ENCODE measurements around the gene CD300LD. TPM values are rescaled to one million over a fixed set of nuclear protein-coding genes. Genes with fewer than 3 reads are reported as not detected.
A peak's percentile ranks its signal among the peaks of the same experiment; 100 is the strongest.

Gene CD300LD
- total and polyA plus RNA-seq, 12 donors = not detected

DNA sequence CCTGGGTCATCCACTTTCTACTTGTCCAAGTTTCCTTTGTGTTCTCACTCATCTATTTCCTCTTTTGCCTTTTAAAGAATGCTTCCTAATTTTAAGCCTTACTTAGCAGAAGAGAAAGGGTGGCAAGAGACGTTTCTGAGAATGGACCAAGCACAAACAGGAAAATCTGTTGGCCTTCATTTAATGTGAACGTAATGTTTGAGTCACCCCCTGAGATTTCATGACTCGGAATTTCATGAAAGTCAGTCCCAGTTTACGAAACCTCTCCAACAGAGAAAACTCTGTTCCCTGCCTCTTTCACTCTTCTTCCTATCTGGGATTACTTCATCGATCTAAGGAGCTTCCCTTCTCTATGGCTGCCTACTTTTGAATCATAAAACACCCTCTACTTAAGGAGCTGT is 31.6 kb upstream of the CD300LD start, which contains the start of gene CD300E:
Gene CD300E, minus strand, starts transcription at position 46 of the 401 bp plus-strand sequence. CDS start 117 bp downstream, outside the sequence.
- no peaks in the 10 kb centered on the region for H3K36me3 ChIP-seq (replicated peaks in 1 of 2)
- no peaks in the 10 kb centered on the region for H3K4me1 ChIP-seq (replicated peaks in 1 of 2)
- H3K9me3 ChIP-seq (replicated peaks in 1 of 3) = no peaks in the 10 kb centered on the region
- intact Hi-C loops (cut with DNase I) = no loop called here
- no peak for DNase-seq
- no peak within 1 kb of the TSS for H3K4me3 ChIP-seq
- TF ChIP-seq, protein P1, sequence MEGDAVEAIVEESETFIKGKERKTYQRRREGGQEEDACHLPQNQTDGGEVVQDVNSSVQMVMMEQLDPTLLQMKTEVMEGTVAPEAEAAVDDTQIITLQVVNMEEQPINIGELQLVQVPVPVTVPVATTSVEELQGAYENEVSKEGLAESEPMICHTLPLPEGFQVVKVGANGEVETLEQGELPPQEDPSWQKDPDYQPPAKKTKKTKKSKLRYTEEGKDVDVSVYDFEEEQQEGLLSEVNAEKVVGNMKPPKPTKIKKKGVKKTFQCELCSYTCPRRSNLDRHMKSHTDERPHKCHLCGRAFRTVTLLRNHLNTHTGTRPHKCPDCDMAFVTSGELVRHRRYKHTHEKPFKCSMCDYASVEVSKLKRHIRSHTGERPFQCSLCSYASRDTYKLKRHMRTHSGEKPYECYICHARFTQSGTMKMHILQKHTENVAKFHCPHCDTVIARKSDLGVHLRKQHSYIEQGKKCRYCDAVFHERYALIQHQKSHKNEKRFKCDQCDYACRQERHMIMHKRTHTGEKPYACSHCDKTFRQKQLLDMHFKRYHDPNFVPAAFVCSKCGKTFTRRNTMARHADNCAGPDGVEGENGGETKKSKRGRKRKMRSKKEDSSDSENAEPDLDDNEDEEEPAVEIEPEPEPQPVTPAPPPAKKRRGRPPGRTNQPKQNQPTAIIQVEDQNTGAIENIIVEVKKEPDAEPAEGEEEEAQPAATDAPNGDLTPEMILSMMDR (IDR thresholded peaks at IDR 0.05) = no peak
- no peak for TF ChIP-seq POLR2A (IDR thresholded peaks at IDR 0.05)
- H3K27ac ChIP-seq = peak within 1 kb of the TSS in 1 of 5 donors; percentile 63
- 43 to 57% (median 53%) methylated on average over 5 of the region's 5 CpGs for WGBS, 4 donors
- H3K27me3 ChIP-seq = no peaks in the 10 kb centered on the region

DNA sequence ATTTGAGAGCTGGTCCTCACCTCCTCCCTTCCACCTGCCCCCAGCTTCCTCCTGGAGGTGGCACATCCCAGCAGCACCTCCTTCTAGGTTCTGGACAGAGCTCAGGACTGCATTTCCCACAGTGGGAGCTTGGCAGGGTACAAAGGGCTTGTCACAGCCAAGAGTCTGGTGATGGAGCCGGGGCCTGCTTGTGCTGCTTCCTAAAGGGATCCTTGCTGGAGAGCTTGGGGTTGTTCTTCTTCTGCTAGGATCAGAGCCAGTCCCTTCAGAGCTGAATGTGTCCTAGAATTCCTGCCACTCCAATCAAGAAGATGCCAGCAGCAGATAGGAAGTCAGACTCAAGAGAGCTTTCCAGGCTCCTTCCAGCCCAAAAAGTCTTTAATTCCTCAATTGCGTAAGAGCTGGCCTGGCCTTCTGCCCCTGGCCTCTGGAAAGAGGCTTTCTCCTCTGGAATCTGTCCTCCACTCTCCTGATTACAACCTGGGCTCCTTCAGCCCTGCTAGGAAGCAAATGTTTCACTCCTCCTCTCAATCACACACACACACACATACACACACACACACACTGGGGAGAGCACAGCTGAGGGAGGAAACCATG is 27.1 kb upstream of the CD300LD start:
- 57 to 79% (median 69%) methylated on average over 1 to 2 of the region's 2 CpGs for WGBS, 4 donors
- Histone ChIP-seq H3K27me3 (no peaks in the 10 kb centered on the region), H3K27ac (no peak overlapping the region), H3K4me3 (no peak overlapping the region), H3K4me1 (replicated peaks in 1 of 2) (no peaks in the 10 kb centered on the region), H3K9me3 (replicated peaks in 1 of 3) (no peaks in the 10 kb centered on the region), H3K36me3 (replicated peaks in 1 of 2) (no peaks in the 10 kb centered on the region)
- no peak for DNase-seq
- intact Hi-C loops (cut with DNase I) = no loop called here
- TF ChIP-seq, protein P1 (IDR thresholded peaks at IDR 0.05) = no peak
- no peak for TF ChIP-seq POLR2A (IDR thresholded peaks at IDR 0.05)

DNA sequence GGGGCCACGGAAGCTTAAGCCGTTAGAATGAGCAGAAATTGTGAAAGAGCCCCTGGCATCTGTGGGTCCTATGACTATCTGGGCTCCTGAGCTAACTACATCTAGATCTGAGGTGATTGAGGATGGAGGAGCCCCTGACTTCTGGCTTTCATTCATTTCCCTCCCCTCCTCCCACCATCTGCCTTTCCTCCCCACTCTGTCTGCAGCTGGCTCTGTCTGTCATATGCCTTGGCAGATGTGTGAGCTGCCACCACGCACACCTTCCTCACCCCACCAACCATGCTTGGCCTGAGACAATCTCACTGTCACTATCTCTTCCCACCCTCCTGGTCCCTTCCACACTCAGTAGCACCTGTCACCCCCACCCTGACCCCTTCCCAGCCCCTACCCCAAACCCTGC is 26.4 kb upstream of the CD300LD start:
- no peak for DNase-seq
- intact Hi-C loops (cut with DNase I) = no loop called here

GRCh38 chr17:74616696-74617095 is 24.6 kb upstream of the CD300LD start:
- no peaks in the 10 kb centered on the region for H3K4me1 ChIP-seq (replicated peaks in 1 of 2)
- H3K36me3 ChIP-seq (replicated peaks in 1 of 2) = no peaks in the 10 kb centered on the region
- H3K9me3 ChIP-seq (replicated peaks in 1 of 3) = no peaks in the 10 kb centered on the region
- DNase-seq = no peak
- intact Hi-C loops (cut with DNase I) = no loop called here
- H3K27me3 ChIP-seq = no peaks in the 10 kb centered on the region
- no peak overlapping the region for H3K4me3 ChIP-seq
- 85 to 91% (median 86%) methylated on average over 5 to 7 of the region's 7 CpGs for WGBS, 4 donors
- TF ChIP-seq, protein P1 (IDR thresholded peaks at IDR 0.05) = no peak
- no peak for TF ChIP-seq POLR2A (IDR thresholded peaks at IDR 0.05)
- H3K27ac ChIP-seq = no peak overlapping the region

More for the DNA sequence above, 26.4 kb upstream of the CD300LD start:
- H3K36me3 ChIP-seq (replicated peaks in 1 of 2) = no peaks in the 10 kb centered on the region
- H3K9me3 ChIP-seq (replicated peaks in 1 of 3) = no peaks in the 10 kb centered on the region
- no peak overlapping the region for H3K4me3 ChIP-seq
- TF ChIP-seq, protein P1 (IDR thresholded peaks at IDR 0.05) = no peak
- TF ChIP-seq POLR2A (IDR thresholded peaks at IDR 0.05) = no peak
- 52 to 82% (median 61%) methylated on average over 3 of the region's 3 CpGs for WGBS, 4 donors
- no peaks in the 10 kb centered on the region for H3K27me3 ChIP-seq
- H3K27ac ChIP-seq = no peak overlapping the region
- H3K4me1 ChIP-seq (replicated peaks in 1 of 2) = no peaks in the 10 kb centered on the region
